Measurements from ENCODE around the gene MAGEB1.

Gene MAGEB1

DNA sequence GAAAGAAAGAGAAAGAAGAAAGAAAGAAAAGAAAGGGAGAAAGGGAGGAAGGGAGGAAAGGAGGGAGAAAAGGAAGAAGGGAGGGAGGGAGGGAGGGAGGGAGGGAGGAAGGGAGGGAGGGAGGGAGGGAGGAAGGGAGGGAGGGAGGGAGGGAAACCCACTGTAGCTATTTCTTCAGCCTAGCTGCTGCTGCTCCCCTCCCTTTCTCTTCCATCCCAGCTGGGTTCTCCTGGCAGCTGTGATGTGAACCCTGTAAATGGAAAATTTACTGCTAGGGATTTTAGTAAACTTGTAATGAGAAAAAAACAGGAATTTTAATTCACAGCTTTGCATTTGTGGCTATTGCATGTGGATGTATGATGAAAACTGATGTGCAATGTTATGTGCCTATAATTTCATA, 54.3 kb downstream of the MAGEB1 start:
- no peak for DNase-seq
